Measurements from ENCODE around the gene SP6. TPM values are rescaled to one million over a fixed set of nuclear protein-coding genes. Genes with fewer than 3 reads are reported as not detected.

SP6 gene
- total RNA-seq, 3 donors from 2014 or later: 2.0 to 11.6 (median 4.7) TPM

- no peaks in the 10 kb centered on the region for H3K36me3 ChIP-seq (ENCODE audit: low read depth)
- H3K9me3 ChIP-seq: no peaks in the 10 kb centered on the region
- DNase-seq (peak; percentile 94 to 98 (median 97)), ATAC-seq (peak; percentile 95)
- TF ChIP-seq CTCF (IDR thresholded peaks at IDR 0.05): peak; percentile 97
- intact Hi-C loops (cut with DNase I, micrococcal nuclease): loop anchor here (2.0 to 10.0 kb wide), 3 partner anchors 50 to 124 kb away; no protein-coding TSS in a partner anchor
- H3K4me3 ChIP-seq: peak within 1 kb of the TSS; percentile 70
- H3K4me1 ChIP-seq (ENCODE audit: low read depth): peaks cover 27% of the 10 kb centered on the region
Observed at GRCh38 chr17:47840742-47841487, 10.0 kb downstream of the SP6 start, which contains the start of gene SCRN2. Gene SCRN2, minus strand, starts transcription at chr17:47841273. Its CDS starts 430 bp downstream, at chr17:47840843.

- TF ChIP-seq CTCF (IDR thresholded peaks at IDR 0.05): no peak
- ATAC-seq: no peak
- no peaks in the 10 kb centered on the region for H3K9me3 ChIP-seq
- H3K36me3 ChIP-seq (ENCODE audit: low read depth): no peaks in the 10 kb centered on the region
- peak overlapping the region; percentile 70 for H3K4me3 ChIP-seq
- DNase-seq: peak in 1 of 3 donors; percentile 21
- intact Hi-C loops (cut with DNase I, micrococcal nuclease): loop anchor here (2.0 to 10.0 kb wide), 3 partner anchors 51 to 125 kb away; no protein-coding TSS in a partner anchor
- peaks cover 27% of the 10 kb centered on the region for H3K4me1 ChIP-seq (ENCODE audit: low read depth)
Observed at GRCh38 chr17:47840001-47840741, 10.8 kb downstream of the SP6 start.

- Histone ChIP-seq H3K36me3 (ENCODE audit: low read depth) (no peaks in the 10 kb centered on the region), H3K4me3 (no peak overlapping the region), H3K9me3 (no peaks in the 10 kb centered on the region), H3K4me1 (ENCODE audit: low read depth) (peaks cover 27% of the 10 kb centered on the region)
- no peak for TF ChIP-seq CTCF (IDR thresholded peaks at IDR 0.05)
- ATAC-seq (no peak), DNase-seq (no peak)
- intact Hi-C loops (cut with DNase I, micrococcal nuclease): no loop called here
Observed at GRCh38 chr17:47839071-47839470, 11.9 kb downstream of the SP6 start.

- Histone ChIP-seq H3K4me1 (ENCODE audit: low read depth) (peaks cover 27% of the 10 kb centered on the region), H3K4me3 (no peak overlapping the region), H3K9me3 (no peaks in the 10 kb centered on the region), H3K36me3 (ENCODE audit: low read depth) (no peaks in the 10 kb centered on the region)
- DNase-seq: no peak
- ATAC-seq: no peak
- intact Hi-C loops (cut with DNase I, micrococcal nuclease): no loop called here
- no peak for TF ChIP-seq CTCF (IDR thresholded peaks at IDR 0.05)
Observed at GRCh38 chr17:47838636-47839035, 12.3 kb downstream of the SP6 start.

- ATAC-seq: no peak
- Histone ChIP-seq H3K9me3 (no peaks in the 10 kb centered on the region), H3K4me3 (no peak overlapping the region), H3K36me3 (ENCODE audit: low read depth) (no peaks in the 10 kb centered on the region), H3K4me1 (ENCODE audit: low read depth) (peaks cover 21% of the 10 kb centered on the region)
- no peak for TF ChIP-seq CTCF (IDR thresholded peaks at IDR 0.05)
- no peak for DNase-seq
- intact Hi-C loops (cut with DNase I, micrococcal nuclease): no loop called here
Observed at GRCh38 chr17:47837401-47838039, 13.4 kb downstream of the SP6 start.

All from mucosa of descending colon (tissue), 3 donors.